GM12878 (cell line): ENCODE results near the gene MAP3K7CL. TPM values are rescaled to one million over a fixed set of nuclear protein-coding genes. Genes with fewer than 3 reads are reported as not detected.

ENCODE experiments used
- ATAC-seq: fragments of 200-7000 bp; cut with Tn5 transposase; 3 replicates; pipeline ENCODE4 v1.9.1; 2020; ENCODE audit warnings: mild to moderate bottlenecking, moderate library complexity
- BruUV-seq: library from RNA; stranded (reverse); fragments of 400-500 nt; replicated peaks from 2 replicates; lab custom pipeline; 2021; lab: Mats Ljungman, UMichigan
- CTCF ChIA-PET: fragments of 300-600 bp; sonication (Branson Sonifier 250); formaldehyde crosslinking; extraction: SDS; loops from one replicate; lab custom pipeline; 2021; ENCODE audit warnings: inconsistent platforms; lab: Yijun Ruan, JAX
- POLR2A ChIA-PET: fragments of 350-600 bp; formaldehyde crosslinking; extraction: SDS; loops from one replicate; lab custom pipeline; 2021; ENCODE audit warnings: inconsistent platforms; lab: Charles Lee
- RAD21 ChIA-PET: fragments of 300-600 bp; sonication (Branson Sonifier 250); formaldehyde crosslinking; loops from one replicate; lab custom pipeline; 2023; ENCODE audit warnings: antibody characterized with exemption; ENCODE audit not compliant: unreplicated experiment; lab: Charles Lee
- SMC1A ChIA-PET: fragments of 300-600 bp; sonication (Branson Sonifier 250); formaldehyde crosslinking; loops from one replicate; lab custom pipeline; 2023; ENCODE audit not compliant: unreplicated experiment, uncharacterized antibody; lab: Charles Lee
- DNase-seq: peaks from one replicate; pipeline ENCODE4 v3.0.0-alpha.2; 2011; ENCODE audit warnings: low read depth, low spot score
- FAIRE-seq: peaks from 3 replicates; lab custom pipeline; 2011; peaks lifted over from hg19 to GRCh38; lab: Jason Lieb, UNC
- H2AFZ ChIP-seq: 2 replicates; pipeline ENCODE4 v1.6.0; 2011; ENCODE audit warnings: low read depth, low read length, control low read depth; ENCODE audit not compliant: control insufficient read depth
- H3K27ac ChIP-seq: 2 replicates; pipeline ENCODE4 v1.5.1; 2011; ENCODE audit warnings: control low read depth; ENCODE audit not compliant: control insufficient read depth, insufficient read depth
- H3K27me3 ChIP-seq, 2 experiments: replicated peaks in 1 of 2; 2 replicates each; pipeline versions ENCODE4 v1.6.0 to v1.6.1; 2011; ENCODE audit warnings: low read length in 1 of 2; ENCODE audit not compliant: control insufficient read depth in 2 of 2, insufficient read depth in 2 of 2
- H3K36me3 ChIP-seq, 2 experiments: 2 replicates each; pipeline ENCODE4 v1.5.1; 2011; ENCODE audit warnings: low read length in 1 of 2; ENCODE audit not compliant: control insufficient read depth in 2 of 2, insufficient read depth in 2 of 2
- H3K4me1 ChIP-seq: 2 replicates; pipeline ENCODE4 v1.6.1; 2011; ENCODE audit warnings: mild to moderate bottlenecking, low read length, moderate library complexity, mixed read lengths; ENCODE audit not compliant: control insufficient read depth, insufficient read depth
- H3K4me2 ChIP-seq: 2 replicates; pipeline ENCODE4 v1.6.0; 2011; ENCODE audit warnings: control low read depth; ENCODE audit not compliant: control insufficient read depth, insufficient read depth
- H3K4me3 ChIP-seq: fragments of 200-600 bp; sonication (generic); 2 replicates; pipeline ENCODE4 v1.5.1; 2016
- H3K79me2 ChIP-seq: 2 replicates; pipeline ENCODE4 v1.6.0; 2011; ENCODE audit warnings: low read length; ENCODE audit not compliant: control insufficient read depth, insufficient read depth
- H3K9ac ChIP-seq: 2 replicates; pipeline ENCODE4 v1.8.0; 2011; ENCODE audit warnings: low read length, control low read depth, mixed read lengths; ENCODE audit not compliant: control insufficient read depth, insufficient read depth
- H3K9me3 ChIP-seq: replicated peaks from 3 replicates; pipeline ENCODE4 v1.5.1; 2011; ENCODE audit warnings: mild to moderate bottlenecking, low read length; ENCODE audit not compliant: control insufficient read depth, insufficient read depth
- H4K20me1 ChIP-seq: 2 replicates; pipeline ENCODE4 v1.6.0; 2011; ENCODE audit not compliant: control insufficient read depth, insufficient read depth
- ATF3 ChIP-seq: IDR thresholded peaks from 2 replicates; pipeline ENCODE4 v1.6.1; 2011; ENCODE audit warnings: low read depth, mild to moderate bottlenecking, low read length, moderate library complexity, borderline replicate concordance; ENCODE audit errors: extremely low read depth
- BHLHE40 ChIP-seq, 2 experiments: fragments of 450-650 bp in 1 of 2; IDR thresholded peaks; 2 replicates each; pipeline ENCODE4 v1.6.1; 2011 to 2017; ENCODE audit warnings: low read depth in 2 of 2, borderline replicate concordance in 1 of 2, improper control_type of control experiment in 1 of 2, low read length in 1 of 2, mild to moderate bottlenecking in 1 of 2
- EP300 ChIP-seq, 2 experiments: fragments of 150-350 bp in 1 of 2; IDR thresholded peaks; 2 replicates each; pipeline ENCODE4 v1.6.1; 2011 to 2012; ENCODE audit warnings: low read depth in 2 of 2, low read length in 2 of 2, borderline replicate concordance in 1 of 2, improper control_type of control experiment in 1 of 2, inconsistent platforms in 1 of 2; ENCODE audit not compliant: control insufficient read depth in 1 of 2
- MEF2B ChIP-seq: fragments of 450-650 bp; IDR thresholded peaks from 2 replicates; pipeline ENCODE4 v1.6.1; 2018; ENCODE audit warnings: mild to moderate bottlenecking, moderate library complexity; ENCODE audit not compliant: partially characterized antibody, poor library complexity, severe bottlenecking
- MXI1 ChIP-seq: fragments of 150-350 bp; IDR thresholded peaks from 2 replicates; pipeline ENCODE4 v1.6.1; 2011; ENCODE audit warnings: low read depth, mild to moderate bottlenecking, inconsistent platforms, low read length, improper control_type of control experiment
- NRF1 ChIP-seq: conservative IDR thresholded peaks from 2 replicates; pipeline ENCODE4 v1.6.1; 2011; ENCODE audit warnings: mild to moderate bottlenecking, low read depth, low read length, improper control_type of control experiment
- RFX5 ChIP-seq: IDR thresholded peaks from 2 replicates; pipeline ENCODE4 v1.6.1; 2011; ENCODE audit warnings: low read depth, low read length, improper control_type of control experiment
- ZBTB4 ChIP-seq: fragments of 450-650 bp; formaldehyde crosslinking; IDR thresholded peaks from 2 replicates; pipeline ENCODE4 v1.4.0; 2022; ENCODE audit warnings: mild to moderate bottlenecking, moderate library complexity
- WGBS: methylation state at CpG from one replicate; pipeline ENCODE4 v1.1.6; 2016; ENCODE audit warnings: low lambda C conversion rate; ENCODE audit not compliant: insufficient replicate concordance, insufficient coverage; ENCODE audit errors: missing lambda C conversion rate; 5-methylcytosine and 5-hydroxymethylcytosine counted together
- in situ Hi-C: fragments of 300-500 bp; cut with MboI; formaldehyde crosslinking; loops from 9 replicates; pipeline ENCODE4 v1.14.3; 2018; ENCODE audit warnings: mixed read lengths
- intact Hi-C: fragments of 100-400 bp; cut with micrococcal nuclease; formaldehyde crosslinking; loops from one replicate; pipeline ENCODE4 v1.14.2; 2022; ENCODE audit not compliant: unreplicated experiment
- polyA plus RNA-seq, 11 experiments: library from polyadenylated mRNA; depleted of rRNA in 4 of 11; unstranded in 6 of 11; stranded (reverse) in 5 of 11; fragments of >200 nt; fragmentation: Nextera tagmentation in 4 of 11; fragmentation: Illumina TruSeq in 1 of 11; extraction: Ambion mirVana in 4 of 11; extraction: Trizol in 1 of 11; gene quantifications; 1 replicate in 1 of 11; 2 replicates in 10 of 11; pipeline versions ENCODE4 v1.2.1 to v1.2.3, GENCODE V29; 2011 to 2016; ENCODE audit warnings: inconsistent platforms in 2 of 11, missing spikeins in 2 of 11, low read depth in 1 of 11
- total RNA-seq, 4 experiments: library from RNA; depleted of rRNA in 3 of 4; stranded (reverse); fragments of >200 nt in 3 of 4; fragmentation: Illumina TruSeq in 1 of 4; extraction: Trizol in 1 of 4; gene quantifications; 2 replicates each; pipeline versions ENCODE4 v1.2.1 to v1.2.3, GENCODE V29; 2013 to 2021

Gene MAP3K7CL
- total and polyA plus RNA-seq, 10 of the 15 experiments (the other 5 are each of a cell fraction or from before 2014, with no cell fraction given) = 3.2 to 19.7 (median 6.6) TPM

GRCh38 chr21:29201186-29201585, 70.7 kb downstream of the MAP3K7CL start:
- ChIA-PET POLR2A (no interaction called here), RAD21 (no interaction called here), SMC1A (no interaction called here), CTCF (no interaction called here)
- Histone ChIP-seq H4K20me1 (no peaks in the 10 kb centered on the region), H3K79me2 (no peaks in the 10 kb centered on the region), H3K4me2 (no peak overlapping the region), H3K36me3 (no peaks in the 10 kb centered on the region), H3K27ac (no peak overlapping the region), H3K4me3 (no peak overlapping the region), H3K9me3 (peaks cover 6% of the 10 kb centered on the region; the same call in 2 of the 3 replicates), H3K4me1 (peaks cover 9% of the 10 kb centered on the region; the same call in 1 of the 2 replicates), H3K9ac (no peak overlapping the region), H3K27me3 (no peaks in the 10 kb centered on the region), H2AFZ (no peak overlapping the region)
- in situ Hi-C loops (no loop called here), intact Hi-C loops (no loop called here)
- TF ChIP-seq MXI1 (no peak), ATF3 (no peak)
- FAIRE-seq (no peak), DNase-seq (no peak), ATAC-seq (no peak)
- BruUV-seq = no TSS peak

GRCh38 chr21:29205009-29205408, 74.6 kb downstream of the MAP3K7CL start:
- H3K9me3 ChIP-seq = peaks cover 3% of the 10 kb centered on the region; the same call in 1 of the 3 replicates
- no peaks in the 10 kb centered on the region for H3K27me3 ChIP-seq
- ChIA-PET POLR2A (interaction anchor here (1.3 to 1.4 kb wide), 2 partner anchors 22 to 31 kb away, joined by 3 to 4 read pairs; no protein-coding TSS in a partner anchor), SMC1A (interaction anchor here (1.1 to 4.3 kb wide), 8 partner anchors 9 to 117 kb away, joined by 3 to 25 read pairs (median 5); no protein-coding TSS in a partner anchor), RAD21 (interaction anchor here (1.3 to 1.9 kb wide), 4 partner anchors 8 to 84 kb away, joined by 4 to 6 read pairs (median 5); no protein-coding TSS in a partner anchor), CTCF (interaction anchor here (1.9 to 2.2 kb wide), 2 partner anchors 9 to 135 kb away, joined by 5 to 8 read pairs; no protein-coding TSS in a partner anchor)
- FAIRE-seq (no peak), DNase-seq (no peak), ATAC-seq (no peak)
- H4K20me1 ChIP-seq = no peaks in the 10 kb centered on the region
- H3K4me1 ChIP-seq = peaks cover 10% of the 10 kb centered on the region
- no peak overlapping the region for H3K4me3 ChIP-seq
- no peak overlapping the region for H3K4me2 ChIP-seq
- TF ChIP-seq RFX5 (no peak), MEF2B (no peak), NRF1 (no peak), BHLHE40 (IDR thresholded peaks at IDR 0.05; ENCODE audit: borderline replicate concordance in 1 of 2, low read depth in 2 of 2, low read length in 1 of 2) (peak in 1 of 2 experiments; percentile 26; a peak in 1 of 4 replicates), ZBTB4 (CRISPR knock-in tag) (no peak), EP300 (IDR thresholded peaks at IDR 0.05; ENCODE audit: borderline replicate concordance in 1 of 2, control insufficient read depth in 1 of 2, low read depth in 2 of 2, low read length in 2 of 2) (no peak)
- no peak overlapping the region for H3K9ac ChIP-seq
- no peaks in the 10 kb centered on the region for H3K36me3 ChIP-seq
- BruUV-seq = no TSS peak
- intact Hi-C loops (no loop called here), in situ Hi-C loops (no loop called here)
- H2AFZ ChIP-seq = no peak overlapping the region
- H3K27ac ChIP-seq = no peak overlapping the region
- no peaks in the 10 kb centered on the region for H3K79me2 ChIP-seq
- 56% methylated on average over 5 of the region's 5 CpGs for WGBS
